Left colon (tissue), 2 donors: ENCODE results near the gene TPRKB. TPM values are rescaled to one million over a fixed set of nuclear protein-coding genes. Genes with fewer than 3 reads are reported as not detected.
"Not testable (repeated sequence)": the region's sequence is repeated elsewhere in the genome, so short reads cannot be mapped to it uniquely, and the experiment has no call there.

Experiments
- ATAC-seq: fragments of 200-7000 bp; cut with Tn5 transposase; one replicate; pipeline ENCODE4 v1.9.1; 2020; ENCODE audit warnings: mild to moderate bottlenecking, moderate library complexity
- DNase-seq, 2 donors: peaks; one replicate each; pipeline ENCODE4 v3.0.0-alpha.2; 2020
- intact Hi-C, 2 donors: fragments of 100-400 bp; cut with DNase I in 1 of 2; cut with micrococcal nuclease in 1 of 2; formaldehyde crosslinking; loops; one replicate each; pipeline versions ENCODE4 v1.11.2 to v1.14.0; 2022; cut with DNase I, micrococcal nuclease
- total RNA-seq, 2 donors: library from RNA; stranded (reverse); fragmentation: NEBNext Ultra II Directional; extraction: Animal tissue kit (Norgen Biotek cat#: 25700); gene quantifications; one replicate each; pipeline ENCODE4 v1.2.1, GENCODE V29; 2021
- donor health status: DM: no; HTN: no; CAD: no.
- donor health status: DM: yes; HTN: yes; CAD: no.

TPRKB gene
- total RNA-seq, 2 donors from 2014 or later = 22.5 to 24.4 TPM

GRCh38 chr2:73746877-73747208, 9.7 kb upstream of the TPRKB start:
- intact Hi-C loops = no loop called here
- ATAC-seq (no peak), DNase-seq (no peak)

GRCh38 chr2:73746015-73746876, 9.1 kb upstream of the TPRKB start:
- intact Hi-C loops = no loop called here
- no peak for DNase-seq
- no peak for ATAC-seq

- ATAC-seq = no peak
- no peak for DNase-seq
- intact Hi-C loops = no loop called here
Observed at GRCh38 chr2:73740767-73741166, 3.6 kb upstream of the TPRKB start.

GRCh38 chr2:73739101-73739500, 2.0 kb upstream of the TPRKB start:
- DNase-seq (no peak), ATAC-seq (no peak)
- intact Hi-C loops = no loop called here

- intact Hi-C loops = no loop called here
- ATAC-seq = peak; percentile 17
- DNase-seq = no peak
Observed at GRCh38 chr2:73736378-73736777, 767 bp downstream of the TPRKB start.

- intact Hi-C loops = no loop called here
- DNase-seq (no peak), ATAC-seq (peak; percentile 11)
Observed at GRCh38 chr2:73730810-73731209, 6.3 kb downstream of the TPRKB start.

- intact Hi-C loops = no loop called here
- no peak for ATAC-seq
Observed at GRCh38 chr2:73728711-73729110, 8.4 kb downstream of the TPRKB start.

GRCh38 chr2:73728043-73728442, 9.1 kb downstream of the TPRKB start:
- no peak for DNase-seq
- intact Hi-C loops = no loop called here
- ATAC-seq = no peak

More at GRCh38 chr2:73728711-73729110, 8.4 kb downstream of the TPRKB start:
- no peak for DNase-seq

GRCh38 chr2:73726657-73727056, 10.5 kb downstream of the TPRKB start:
- intact Hi-C loops, ATAC-seq, DNase-seq: not testable (repeated sequence)

GRCh38 chr2:73718851-73719621, 18.1 kb downstream of the TPRKB start:
- ATAC-seq (no peak), DNase-seq (no peak)
- intact Hi-C loops = no loop called here

GRCh38 chr2:73718421-73718820, 18.7 kb downstream of the TPRKB start:
- intact Hi-C loops = no loop called here
- ATAC-seq (no peak), DNase-seq (no peak)

- DNase-seq, intact Hi-C loops: not testable (repeated sequence)
- peak; percentile 74 for ATAC-seq
Observed at GRCh38 chr2:73717695-73718094, 19.4 kb downstream of the TPRKB start.

GRCh38 chr2:73717251-73717606, 19.9 kb downstream of the TPRKB start:
- DNase-seq (no peak), ATAC-seq (peak; percentile 13)
- intact Hi-C loops = no loop called here

GRCh38 chr2:73716543-73717250, 20.4 kb downstream of the TPRKB start:
- DNase-seq (peak in 1 of 2 donors; percentile 62), ATAC-seq (peak; percentile 92)
- intact Hi-C loops = no loop called here

- no peak for DNase-seq
- intact Hi-C loops = no loop called here
Observed at GRCh38 chr2:73714091-73714490, 23.1 kb downstream of the TPRKB start.

GRCh38 chr2:73708527-73708926, 28.6 kb downstream of the TPRKB start:
- intact Hi-C loops = no loop called here

More at GRCh38 chr2:73714091-73714490, 23.1 kb downstream of the TPRKB start:
- ATAC-seq = no peak

GRCh38 chr2:73707636-73708035, 29.5 kb downstream of the TPRKB start:
- ATAC-seq (no peak), DNase-seq (no peak)
- intact Hi-C loops = no loop called here

More at GRCh38 chr2:73708527-73708926, 28.6 kb downstream of the TPRKB start:
- ATAC-seq = no peak
- DNase-seq = no peak

- no peak for DNase-seq
Observed at GRCh38 chr2:73707058-73707457, 30.1 kb downstream of the TPRKB start.

GRCh38 chr2:73705091-73705490, 32.1 kb downstream of the TPRKB start:
- no peak for DNase-seq
- ATAC-seq = no peak
- intact Hi-C loops = no loop called here

More at GRCh38 chr2:73707058-73707457, 30.1 kb downstream of the TPRKB start:
- intact Hi-C loops = no loop called here
- ATAC-seq = peak; percentile 73
